Natural killer cell (primary cell): ENCODE measurements around the gene HPS4. TPM values are rescaled to one million over a fixed set of nuclear protein-coding genes. Genes with fewer than 3 reads are reported as not detected.

ENCODE experiments used
- ATAC-seq, 3 donors: fragments of 150-1000 bp in 2 of 3; fragments of 200-7000 bp in 1 of 3; cut with Tn5 transposase; 1 replicate in 1 of 3; 2 replicates in 2 of 3; pipeline ENCODE4 v1.10.0; 2021; ENCODE audit warnings: mild to moderate bottlenecking in 2 of 3, moderate library complexity in 2 of 3
- DNase-seq, 2 donors: peaks; one replicate each; pipeline versions ENCODE4 v3.0.0 to v3.0.0-alpha.2; 2013 to 2021; ENCODE audit warnings: mixed read lengths in 1 of 2
- H3K27ac ChIP-seq: one replicate; pipeline ENCODE4 v1.5.1; 2013; ENCODE audit warnings: mild to moderate bottlenecking, low read length
- H3K27me3 ChIP-seq: one replicate; pipeline ENCODE4 v1.6.1; 2013; ENCODE audit warnings: low read length; ENCODE audit not compliant: control insufficient read depth, insufficient read depth
- H3K36me3 ChIP-seq: one replicate; pipeline ENCODE4 v1.6.1; 2013; ENCODE audit warnings: low read length; ENCODE audit not compliant: control insufficient read depth, insufficient read depth
- H3K4me1 ChIP-seq: one replicate; pipeline ENCODE4 v1.6.1; 2013; ENCODE audit warnings: low read length; ENCODE audit not compliant: control insufficient read depth, insufficient read depth
- H3K4me3 ChIP-seq: one replicate; pipeline ENCODE4 v1.5.1; 2013; ENCODE audit warnings: low read length
- H3K9me3 ChIP-seq: one replicate; pipeline ENCODE4 v1.6.1; 2013; ENCODE audit warnings: low read length; ENCODE audit not compliant: control insufficient read depth, insufficient read depth
- H3K27ac Mint-ChIP-seq, 2 donors: one replicate each; pipeline ENCODE4 v1.8.0; 2022; ENCODE audit warnings: mild to moderate bottlenecking in 2 of 2, mixed read lengths in 2 of 2, moderate library complexity in 1 of 2
- H3K27me3 Mint-ChIP-seq, 2 donors: one replicate each; pipeline ENCODE4 v1.8.0; 2022; ENCODE audit warnings: low read depth in 2 of 2, mixed read lengths in 2 of 2
- H3K36me3 Mint-ChIP-seq: one replicate; pipeline ENCODE4 v1.8.0; 2022; ENCODE audit warnings: mixed read lengths
- H3K4me1 Mint-ChIP-seq, 2 donors: one replicate each; pipeline ENCODE4 v1.8.0; 2022; ENCODE audit warnings: mixed read lengths in 2 of 2
- H3K4me3 Mint-ChIP-seq: one replicate; pipeline ENCODE4 v1.8.0; 2022; ENCODE audit warnings: mild to moderate bottlenecking, moderate library complexity, mixed read lengths
- H3K9me3 Mint-ChIP-seq, 2 donors: one replicate each; pipeline ENCODE4 v1.8.0; 2022; ENCODE audit warnings: mixed read lengths in 2 of 2
- CTCF ChIP-seq: fragments of 200-600 bp; IDR thresholded peaks from one replicate; pipeline ENCODE4 v1.8.0; 2022; ENCODE audit warnings: antibody characterized with exemption
- WGBS: methylation state at CpG from one replicate; pipeline ENCODE4 v1.1.7; 2013; ENCODE audit warnings: missing lambda C conversion rate; ENCODE audit not compliant: insufficient coverage; 5-methylcytosine and 5-hydroxymethylcytosine counted together
- intact Hi-C: fragments of 100-400 bp; cut with micrococcal nuclease; formaldehyde crosslinking; loops from one replicate; pipeline ENCODE4 v1.14.2; 2022
- total RNA-seq, 4 donors: library from RNA; stranded (reverse); fragments of 120-200 nt in 1 of 4; gene quantifications; one replicate each; pipeline versions ENCODE4 v1.2.3 to v1.2.4, GENCODE V29; 2013 to 2022

HPS4 gene
- total RNA-seq, 3 donors from 2014 or later (not counting 1 experiment from before 2014, with no cell fraction given): 44.8 to 53.6 (median 50.7) TPM

GRCh38 chr22:26436903-26437515 is 46.6 kb downstream of the HPS4 start:
- ATAC-seq (no peak), DNase-seq (no peak)
- no peak overlapping the region for H3K27ac Mint-ChIP-seq
- Histone ChIP-seq H3K27ac (no peak overlapping the region), H3K9me3 (no peaks in the 10 kb centered on the region), H3K4me1 (peaks cover 6% of the 10 kb centered on the region), H3K36me3 (peaks cover 11% of the 10 kb centered on the region), H3K4me3 (no peak overlapping the region), H3K27me3 (no peaks in the 10 kb centered on the region)
- no peaks in the 10 kb centered on the region for H3K9me3 Mint-ChIP-seq
- no peak overlapping the region for H3K4me3 Mint-ChIP-seq
- peaks cover 7% of the 10 kb centered on the region for H3K36me3 Mint-ChIP-seq
- WGBS: 80% methylated on average over 10 of the region's 11 CpGs
- TF ChIP-seq CTCF: no peak
- H3K27me3 Mint-ChIP-seq: no peaks in the 10 kb centered on the region
- intact Hi-C loops: no loop called here
- H3K4me1 Mint-ChIP-seq: peaks cover 13 to 18% of the 10 kb centered on the region in 2 donors

GRCh38 chr22:26435327-26436093 is 48.1 kb downstream of the HPS4 start:
- no peak for TF ChIP-seq CTCF
- Mint-ChIP-seq H3K4me1 (peaks cover 13 to 19% of the 10 kb centered on the region in 2 donors), H3K9me3 (no peaks in the 10 kb centered on the region), H3K27me3 (no peaks in the 10 kb centered on the region), H3K4me3 (no peak overlapping the region), H3K27ac (no peak overlapping the region), H3K36me3 (peaks cover 7% of the 10 kb centered on the region)
- intact Hi-C loops: no loop called here
- no peak for ATAC-seq
- peaks cover 9% of the 10 kb centered on the region for H3K4me1 ChIP-seq
- H3K27me3 ChIP-seq: no peaks in the 10 kb centered on the region
- no peak for DNase-seq
- H3K36me3 ChIP-seq: peaks cover 11% of the 10 kb centered on the region
- no peak overlapping the region for H3K27ac ChIP-seq
- H3K4me3 ChIP-seq: no peak overlapping the region
- WGBS: 80% methylated on average over 10 of the region's 11 CpGs
- no peaks in the 10 kb centered on the region for H3K9me3 ChIP-seq

- peaks cover 7% of the 10 kb centered on the region for H3K36me3 Mint-ChIP-seq
- DNase-seq (no peak), ATAC-seq (no peak)
- peaks cover 11% of the 10 kb centered on the region for H3K36me3 ChIP-seq
- no peak overlapping the region for H3K27ac ChIP-seq
- whole genome bisulfite sequencing: 97% methylated on average over 25 of the region's 25 CpGs
- no peaks in the 10 kb centered on the region for H3K9me3 Mint-ChIP-seq
- H3K4me1 Mint-ChIP-seq: peaks cover 18 to 31% of the 10 kb centered on the region in 2 donors
- H3K27ac Mint-ChIP-seq: no peak overlapping the region
- H3K4me3 Mint-ChIP-seq: no peak overlapping the region
- H3K4me3 ChIP-seq: no peak overlapping the region
- H3K27me3 ChIP-seq: no peaks in the 10 kb centered on the region
- no peaks in the 10 kb centered on the region for H3K27me3 Mint-ChIP-seq
- TF ChIP-seq CTCF: no peak
- no peaks in the 10 kb centered on the region for H3K9me3 ChIP-seq
- intact Hi-C loops: no loop called here
- peaks cover 19% of the 10 kb centered on the region for H3K4me1 ChIP-seq
Measured at GRCh38 chr22:26433805-26434204, 49.8 kb downstream of the HPS4 start.
